HG03457 (cell line): ENCODE results near the gene KATNBL1.

ENCODE experiments used
- ATAC-seq: cut with Tn5 transposase; IDR thresholded peaks from one replicate; pipeline ENCODE4 v1.9.1; 2021; ENCODE audit warnings: moderate number of reproducible peaks; ENCODE audit not compliant: unreplicated experiment

Gene KATNBL1

GRCh38 chr15:34209421-34210282 is at the start of gene KATNBL1:
TSS of gene KATNBL1 (minus strand) at chr15:34210096. CDS start at chr15:34163676, 46,420 bp downstream.
- ATAC-seq = peak; percentile 87

- ATAC-seq = no peak
These were observed 49.7 kb upstream of the KATNBL1 start for GRCh38 chr15:34259566-34259965.

GRCh38 chr15:34258151-34258550 is 48.3 kb upstream of the KATNBL1 start:
- ATAC-seq = no peak

- no peak for ATAC-seq
These were observed 42.6 kb upstream of the KATNBL1 start for GRCh38 chr15:34252545-34252944.

- ATAC-seq = no peak
These were observed 38.3 kb upstream of the KATNBL1 start for GRCh38 chr15:34248190-34248589.

- no peak for ATAC-seq
These were observed 36.5 kb upstream of the KATNBL1 start for GRCh38 chr15:34246276-34246976.

GRCh38 chr15:34243226-34243625 is 33.3 kb upstream of the KATNBL1 start:
- ATAC-seq = no peak

- ATAC-seq = no peak
These were observed 32.4 kb upstream of the KATNBL1 start for GRCh38 chr15:34242331-34242710.

- ATAC-seq = no peak
These were observed 31.8 kb upstream of the KATNBL1 start for GRCh38 chr15:34241376-34242330.

- no peak for ATAC-seq
These were observed 30.6 kb upstream of the KATNBL1 start for GRCh38 chr15:34240537-34240936.

GRCh38 chr15:34239151-34239808 is 29.4 kb upstream of the KATNBL1 start:
- no peak for ATAC-seq

GRCh38 chr15:34233614-34234013 is 23.7 kb upstream of the KATNBL1 start:
- ATAC-seq = no peak

- no peak for ATAC-seq
These were observed 14.2 kb upstream of the KATNBL1 start for GRCh38 chr15:34223904-34224596.

GRCh38 chr15:34217587-34218225 is 7.8 kb upstream of the KATNBL1 start:
- no peak for ATAC-seq

- ATAC-seq = no peak
These were observed 6.8 kb upstream of the KATNBL1 start for GRCh38 chr15:34216527-34217270.

GRCh38 chr15:34214135-34214534 is 4.2 kb upstream of the KATNBL1 start:
- no peak for ATAC-seq

- ATAC-seq = no peak
These were observed 3.8 kb upstream of the KATNBL1 start for GRCh38 chr15:34213690-34214089.

GRCh38 chr15:34206011-34206410 is 3.9 kb downstream of the KATNBL1 start:
- ATAC-seq = no peak

- no peak for ATAC-seq
These were observed 6.0 kb downstream of the KATNBL1 start for GRCh38 chr15:34203936-34204335.
